SHP77 treated with DMSO at 0.1 percent for 48 hours (cell line): Measurements from ENCODE around the gene NVL.
"Not testable (repeated sequence)": the region's sequence is repeated elsewhere in the genome, so short reads cannot be mapped to it uniquely, and the experiment has no call there.

Experiments
- DNase-seq: peaks from one replicate; lab custom pipeline; 2025; lab: John Stamatoyannopoulos, UW

Gene NVL

GRCh38 chr1:224329842-224330753 is at the start of gene NVL:
Gene NVL (minus strand): TSS chr1:224330172. CDS start chr1:224330127, 45 bp downstream.
- peak; percentile 87 for DNase-seq

GRCh38 chr1:224378855-224379631 is 49.1 kb upstream of the NVL start:
- DNase-seq, result no peak

GRCh38 chr1:224377676-224378006 is 47.7 kb upstream of the NVL start:
- DNase-seq, result no peak

GRCh38 chr1:224375059-224375458 is 45.1 kb upstream of the NVL start:
- no peak for DNase-seq

- no peak for DNase-seq
These were observed 43.1 kb upstream of the NVL start for GRCh38 chr1:224373008-224373590.

- no peak for DNase-seq
These were observed 38.4 kb upstream of the NVL start for GRCh38 chr1:224368409-224368808.

- DNase-seq, result no peak
These were observed 29.2 kb upstream of the NVL start for GRCh38 chr1:224359207-224359606.

GRCh38 chr1:224358237-224358636 is 28.3 kb upstream of the NVL start:
- DNase-seq, result no peak

- no peak for DNase-seq
These were observed 27.7 kb upstream of the NVL start for GRCh38 chr1:224357626-224358124.

GRCh38 chr1:224356685-224357625 is 27.0 kb upstream of the NVL start, which contains the start of gene CNIH4:
Gene CNIH4 (plus strand): TSS chr1:224356879. CDS start chr1:224356925, 46 bp downstream.
- peak; percentile 94 for DNase-seq

- no peak for DNase-seq
These were observed 24.3 kb upstream of the NVL start for GRCh38 chr1:224353975-224354925.

- DNase-seq, result not testable (repeated sequence)
These were observed 22.6 kb upstream of the NVL start for GRCh38 chr1:224352436-224353085.

- not testable (repeated sequence) for DNase-seq
These were observed 19.7 kb upstream of the NVL start for GRCh38 chr1:224349716-224350115.

GRCh38 chr1:224348137-224348536 is 18.2 kb upstream of the NVL start:
- no peak for DNase-seq

- no peak for DNase-seq
These were observed 13.7 kb upstream of the NVL start for GRCh38 chr1:224343679-224344078.

- not testable (repeated sequence) for DNase-seq
These were observed 10.7 kb upstream of the NVL start for GRCh38 chr1:224340453-224341384.

- DNase-seq, result no peak
These were observed 9.6 kb upstream of the NVL start for GRCh38 chr1:224339442-224340033.
